Measurements from ENCODE around the gene SETMAR.

DNA sequence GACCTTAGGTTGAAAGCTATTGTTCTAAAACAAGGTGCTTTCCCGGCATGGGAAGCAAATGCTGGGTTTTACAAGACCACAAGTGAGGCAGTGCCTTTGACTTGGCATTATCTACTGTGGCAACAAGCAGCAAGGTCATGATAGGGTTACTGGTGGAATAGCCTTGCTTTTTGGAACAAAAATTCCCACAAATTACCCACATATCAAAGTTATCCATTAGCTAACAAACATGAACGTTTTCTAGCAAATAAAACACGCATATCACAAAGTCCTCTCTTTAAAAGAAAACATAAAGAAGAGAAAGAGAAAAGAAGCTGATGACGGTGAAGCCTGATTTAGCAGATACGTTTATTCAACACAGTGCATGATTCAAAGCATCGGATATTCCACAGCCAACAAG, 57.6 kb downstream of the SETMAR start:
- no peak for TF ChIP-seq CTCF (conservative IDR thresholded peaks at IDR 0.05; ENCODE audit: low read length)
- no peak for TF ChIP-seq EZH2phosphoT487 (IDR thresholded peaks at IDR 0.05; ENCODE audit: borderline replicate concordance, low read depth, low read length)
